HAP-1 (cell line): ENCODE measurements around the gene NVL.
"Not testable (repeated sequence)": the region's sequence is repeated elsewhere in the genome, so short reads cannot be mapped to it uniquely, and the experiment has no call there.

Experiments used
- DNase-seq, 2 experiments: peaks; one replicate each; pipeline ENCODE4 v3.0.0-alpha.2; 2016 to 2020; ENCODE audit warnings: low spot score in 2 of 2
- H3K27me3 ChIP-seq: fragments of 250-450 bp; sonication (Bioruptor Pico); 2 replicates; pipeline ENCODE4 v1.5.1; 2020; ENCODE audit warnings: low read depth, mild to moderate bottlenecking, moderate library complexity
- H3K36me3 ChIP-seq: fragments of 250-450 bp; sonication (Bioruptor Pico); replicated peaks from 2 replicates; pipeline ENCODE4 v1.5.1; 2020; ENCODE audit warnings: mild to moderate bottlenecking
- H3K4me1 ChIP-seq: fragments of 250-450 bp; sonication (Bioruptor Pico); 2 replicates; pipeline ENCODE4 v1.5.1; 2020; ENCODE audit warnings: mild to moderate bottlenecking
- H3K4me3 ChIP-seq: fragments of 250-450 bp; sonication (Bioruptor Pico); 2 replicates; pipeline ENCODE4 v1.5.1; 2020; ENCODE audit warnings: mild to moderate bottlenecking, moderate library complexity
- H3K9me3 ChIP-seq: fragments of 250-450 bp; sonication (Bioruptor Pico); 2 replicates; pipeline ENCODE4 v1.5.1; 2020; ENCODE audit warnings: mild to moderate bottlenecking, moderate library complexity
- in situ Hi-C: fragments of 300-500 bp; cut with MboI; formaldehyde crosslinking; loops from 3 replicates; pipeline ENCODE4 v1.14.3; 2020; ENCODE audit warnings: low sequenced_read_pairs, inconsistent platforms, mixed read lengths

Gene NVL

DNA sequence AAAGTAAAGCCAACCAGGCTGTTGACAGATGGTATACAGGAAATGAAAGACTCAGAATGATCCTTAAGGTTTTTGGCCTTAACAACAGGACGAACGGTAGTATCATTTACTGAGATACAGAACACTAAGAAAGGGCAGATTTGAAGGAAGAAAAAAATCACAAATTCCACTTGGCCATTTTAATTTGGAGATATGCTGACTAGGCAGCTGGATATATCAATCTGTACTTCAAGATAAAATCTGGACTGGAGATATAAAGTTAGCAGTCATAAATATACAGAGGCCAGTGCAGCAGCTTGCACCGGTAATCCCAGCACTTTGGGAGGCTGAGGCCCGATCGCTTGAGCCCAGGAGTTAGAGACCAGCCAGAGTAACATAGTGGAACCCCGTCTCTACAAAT, 1.3 kb downstream of the NVL start:
- Histone ChIP-seq H3K9me3 (no peaks in the 10 kb centered on the region), H3K36me3 (peaks cover 5% of the 10 kb centered on the region), H3K4me1 (peaks cover 12% of the 10 kb centered on the region), H3K27me3 (no peaks in the 10 kb centered on the region), H3K4me3 (peak overlapping the region; percentile 91)
- DNase-seq = no peak
- in situ Hi-C loops = loop anchor here (25.0 kb wide), 1 partner anchor 516 kb away; no protein-coding TSS in a partner anchor

DNA sequence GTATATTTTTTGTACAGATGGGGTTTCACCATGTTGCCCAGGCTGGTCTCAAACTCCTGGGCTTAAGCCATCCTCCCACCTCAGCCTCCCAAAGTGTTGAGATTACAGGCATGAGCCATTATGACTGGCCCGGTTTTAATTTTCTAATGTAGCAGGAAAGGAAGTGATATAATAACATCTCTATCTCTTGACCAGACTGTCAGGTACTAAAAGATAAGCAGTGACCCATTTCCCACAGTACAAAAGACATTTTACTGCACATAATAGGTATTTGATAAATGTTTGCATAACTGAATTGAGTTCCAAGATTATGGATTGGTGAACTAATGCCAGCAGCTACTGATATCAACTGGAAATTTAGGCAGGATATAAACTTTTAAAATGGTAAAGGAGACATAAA, 4.0 kb downstream of the NVL start:
- Histone ChIP-seq H3K9me3 (no peaks in the 10 kb centered on the region), H3K4me1 (peaks cover 7% of the 10 kb centered on the region; the same call in 1 of the 2 replicates), H3K36me3 (peaks cover 5% of the 10 kb centered on the region), H3K4me3 (no peak overlapping the region), H3K27me3 (no peaks in the 10 kb centered on the region)
- in situ Hi-C loops = loop anchor here (25.0 kb wide), 1 partner anchor 514 kb away; no protein-coding TSS in a partner anchor
- no peak for DNase-seq

GRCh38 chr1:224321706-224322105, 8.3 kb downstream of the NVL start:
- Histone ChIP-seq H3K36me3 (peaks cover 5% of the 10 kb centered on the region), H3K27me3 (no peaks in the 10 kb centered on the region), H3K9me3 (no peaks in the 10 kb centered on the region), H3K4me3 (no peak overlapping the region), H3K4me1 (peaks cover 11% of the 10 kb centered on the region)
- DNase-seq = no peak
- in situ Hi-C loops = no loop called here

GRCh38 chr1:224317383-224318045, 12.5 kb downstream of the NVL start:
- in situ Hi-C loops = no loop called here
- DNase-seq = peak; percentile 32 to 86
- no peaks in the 10 kb centered on the region for H3K27me3 ChIP-seq
- peaks cover 14% of the 10 kb centered on the region for H3K36me3 ChIP-seq
- no peak overlapping the region for H3K4me3 ChIP-seq
- no peaks in the 10 kb centered on the region for H3K9me3 ChIP-seq
- H3K4me1 ChIP-seq = peaks cover 11% of the 10 kb centered on the region

DNA sequence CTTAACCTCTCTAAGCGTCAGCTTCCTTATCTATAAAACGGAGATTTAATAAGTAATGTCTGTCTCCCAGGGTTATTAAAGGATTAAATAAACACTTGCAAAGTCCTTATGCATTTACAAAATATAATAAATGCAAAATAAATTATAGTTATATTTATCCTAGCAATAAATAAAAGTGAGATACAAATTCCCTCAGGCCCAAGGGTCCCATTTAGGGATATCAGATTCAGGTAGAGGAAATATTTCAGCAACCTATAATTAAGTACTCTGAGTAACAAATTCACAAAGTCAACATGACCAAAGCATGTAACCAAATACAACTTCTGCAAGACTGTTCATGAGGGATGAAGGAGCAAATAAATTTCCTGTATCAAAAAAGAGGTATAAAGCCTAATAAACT, 17.9 kb downstream of the NVL start:
- H3K4me3 ChIP-seq = no peak overlapping the region
- no peak for DNase-seq
- no peaks in the 10 kb centered on the region for H3K27me3 ChIP-seq
- in situ Hi-C loops = no loop called here
- H3K9me3 ChIP-seq = no peaks in the 10 kb centered on the region
- H3K36me3 ChIP-seq = peaks cover 46% of the 10 kb centered on the region
- H3K4me1 ChIP-seq = peaks cover under 1% of the 10 kb centered on the region

DNA sequence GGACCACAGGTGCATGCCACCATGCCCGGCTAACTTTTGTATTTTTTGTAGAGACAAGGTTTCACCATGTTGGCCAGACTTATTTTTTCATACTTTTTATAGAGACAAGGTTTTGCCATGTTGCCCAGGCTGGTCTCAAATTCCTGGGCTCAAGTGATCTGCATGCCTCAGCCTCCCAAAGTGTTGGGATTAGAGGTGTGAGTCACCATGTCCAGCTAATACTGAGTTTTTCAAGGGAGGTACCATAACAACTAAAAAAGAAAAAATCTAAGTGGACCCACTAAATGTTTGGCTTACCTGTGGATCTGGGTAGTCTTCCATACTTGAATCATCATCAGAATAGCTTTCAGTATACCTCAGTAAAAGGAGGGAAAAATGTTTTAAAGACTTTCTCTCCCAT, 18.5 kb downstream of the NVL start:
- H3K4me1 ChIP-seq, DNase-seq, H3K27me3 ChIP-seq, H3K4me3 ChIP-seq, H3K9me3 ChIP-seq, in situ Hi-C loops: not testable (repeated sequence)
- peaks cover 52% of the 10 kb centered on the region for H3K36me3 ChIP-seq

GRCh38 chr1:224308064-224308463, 21.9 kb downstream of the NVL start:
- Histone ChIP-seq H3K9me3 (no peaks in the 10 kb centered on the region), H3K27me3 (no peaks in the 10 kb centered on the region), H3K4me3 (no peak overlapping the region), H3K36me3 (peaks cover 64% of the 10 kb centered on the region), H3K4me1 (no peaks in the 10 kb centered on the region)
- no peak for DNase-seq
- in situ Hi-C loops = no loop called here

- Histone ChIP-seq H3K36me3 (peaks cover 69% of the 10 kb centered on the region), H3K9me3 (no peaks in the 10 kb centered on the region), H3K27me3 (no peaks in the 10 kb centered on the region), H3K4me3 (no peak overlapping the region), H3K4me1 (no peaks in the 10 kb centered on the region)
- DNase-seq = no peak
- in situ Hi-C loops = no loop called here
Measured at GRCh38 chr1:224304767-224305166, 25.2 kb downstream of the NVL start.

DNA sequence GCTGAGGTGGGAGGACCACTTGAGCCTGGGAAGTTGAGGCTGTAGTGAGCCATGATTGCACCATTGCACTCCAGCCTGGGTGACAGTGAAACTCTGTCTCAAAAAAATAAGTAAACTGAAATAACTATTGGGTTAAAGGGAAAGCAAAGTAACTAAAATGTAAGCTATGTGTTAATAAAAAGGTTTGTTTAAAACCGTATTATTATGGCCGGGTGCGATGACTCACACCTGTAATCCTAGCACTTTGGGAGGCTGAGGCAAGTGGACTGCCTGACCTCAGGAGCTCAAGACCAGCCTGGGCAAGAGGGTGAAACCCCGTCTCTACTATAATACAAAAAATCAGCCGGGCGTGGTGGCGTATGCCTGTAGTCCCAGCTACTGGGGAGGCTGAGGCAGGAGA, 27.0 kb downstream of the NVL start:
- Histone ChIP-seq H3K4me1 (no peaks in the 10 kb centered on the region), H3K4me3 (no peak overlapping the region), H3K27me3 (no peaks in the 10 kb centered on the region), H3K36me3 (peaks cover 74% of the 10 kb centered on the region), H3K9me3 (no peaks in the 10 kb centered on the region)
- in situ Hi-C loops = no loop called here
- DNase-seq = no peak

- no peak for DNase-seq
- H3K4me3 ChIP-seq = no peak overlapping the region
- H3K9me3 ChIP-seq = no peaks in the 10 kb centered on the region
- in situ Hi-C loops = no loop called here
- no peaks in the 10 kb centered on the region for H3K4me1 ChIP-seq
- H3K27me3 ChIP-seq = no peaks in the 10 kb centered on the region
- peaks cover 68% of the 10 kb centered on the region for H3K36me3 ChIP-seq
Measured at GRCh38 chr1:224301391-224301790, 28.6 kb downstream of the NVL start.

DNA sequence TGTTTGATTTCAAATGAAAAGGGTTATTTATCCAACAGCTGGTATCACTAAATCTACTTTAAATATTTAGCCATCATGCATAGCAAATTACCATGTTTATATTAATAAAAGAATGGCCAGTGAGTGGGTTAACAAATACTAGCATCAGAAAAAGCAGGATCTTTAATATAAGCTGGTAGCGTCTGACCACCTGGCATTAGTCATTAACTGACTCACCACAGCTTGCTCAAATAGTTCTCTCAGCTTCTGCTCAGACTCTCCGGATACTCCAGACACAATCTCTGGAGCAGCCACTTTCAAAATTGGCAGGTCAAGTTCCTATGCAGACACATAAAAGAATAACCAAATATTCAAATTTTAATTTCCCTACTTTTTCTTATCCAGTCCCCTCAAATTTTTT, 29.6 kb downstream of the NVL start:
- Histone ChIP-seq H3K9me3 (no peaks in the 10 kb centered on the region), H3K4me3 (no peak overlapping the region), H3K4me1 (no peaks in the 10 kb centered on the region), H3K27me3 (no peaks in the 10 kb centered on the region), H3K36me3 (peaks cover 62% of the 10 kb centered on the region)
- no peak for DNase-seq
- in situ Hi-C loops = no loop called here

- Histone ChIP-seq H3K9me3 (no peaks in the 10 kb centered on the region), H3K4me1 (no peaks in the 10 kb centered on the region), H3K27me3 (no peaks in the 10 kb centered on the region), H3K36me3 (peaks cover 64% of the 10 kb centered on the region), H3K4me3 (no peak overlapping the region)
- in situ Hi-C loops = no loop called here
- no peak for DNase-seq
Measured at GRCh38 chr1:224298346-224299330, 31.3 kb downstream of the NVL start.

- Histone ChIP-seq H3K4me1 (no peaks in the 10 kb centered on the region), H3K4me3 (no peak overlapping the region), H3K27me3 (no peaks in the 10 kb centered on the region), H3K9me3 (no peaks in the 10 kb centered on the region), H3K36me3 (peaks cover 55% of the 10 kb centered on the region)
- no peak for DNase-seq
- in situ Hi-C loops = no loop called here
Measured at GRCh38 chr1:224294775-224295174, 35.2 kb downstream of the NVL start.

- no peaks in the 10 kb centered on the region for H3K27me3 ChIP-seq
- H3K9me3 ChIP-seq = no peaks in the 10 kb centered on the region
- peaks cover 51% of the 10 kb centered on the region for H3K36me3 ChIP-seq
- H3K4me3 ChIP-seq = no peak overlapping the region
- in situ Hi-C loops = no loop called here
- no peak for DNase-seq
- H3K4me1 ChIP-seq = peaks cover 10% of the 10 kb centered on the region
Measured at GRCh38 chr1:224292419-224292818, 37.6 kb downstream of the NVL start.
